K562 (cell line): ENCODE data around the gene PDGFA. TPM values are rescaled to one million over a fixed set of nuclear protein-coding genes. Genes with fewer than 3 reads are reported as not detected.

Source experiments
- BCL6 ChIP-seq: fragments of 250-450 bp; sonication (Bioruptor Pico); IDR thresholded peaks from 2 replicates; pipeline ENCODE4 v1.4.0; 2020
- BRF1 ChIP-seq: IDR thresholded peaks from 3 replicates; pipeline ENCODE4 v1.6.1; 2011; ENCODE audit warnings: borderline replicate concordance, mild to moderate bottlenecking; ENCODE audit not compliant: insufficient read length; ENCODE audit errors: extremely low read depth
- CBX1 ChIP-seq: sonication (generic); IDR thresholded peaks from 2 replicates; pipeline ENCODE4 v1.6.1; 2016; ENCODE audit warnings: antibody characterized with exemption, low read depth, mild to moderate bottlenecking
- FOXK1 ChIP-seq: sonication (generic); formaldehyde crosslinking; IDR thresholded peaks from 2 replicates; pipeline ENCODE4 v1.8.0; 2022; ENCODE audit warnings: missing genetic modification reagents, mild to moderate bottlenecking, borderline replicate concordance
- HDAC1 ChIP-seq, 2 experiments: fragments of 450-650 bp; IDR thresholded peaks; 2 replicates each; pipeline ENCODE4 v1.6.1; 2016 to 2017; ENCODE audit warnings: inconsistent platforms in 1 of 2, mild to moderate bottlenecking in 1 of 2, moderate library complexity in 1 of 2
- HINFP ChIP-seq: fragments of 450-650 bp; conservative IDR thresholded peaks from 2 replicates; pipeline ENCODE4 v1.6.1; 2016; ENCODE audit warnings: missing genetic modification characterization, low read depth, mild to moderate bottlenecking, control low read depth, missing compliant biosample characterization
- NONO ChIP-seq, 2 experiments: fragments of 200-400 bp in 1 of 2; fragments of 450-650 bp in 1 of 2; formaldehyde crosslinking in 1 of 2; IDR thresholded peaks; 2 replicates each; pipeline ENCODE4 v1.6.1; 2017; ENCODE audit warnings: low read depth in 2 of 2, mild to moderate bottlenecking in 2 of 2, moderate library complexity in 2 of 2, low read length in 1 of 2
- PCBP2 ChIP-seq: fragments of 200-400 bp; formaldehyde crosslinking; IDR thresholded peaks from 2 replicates; pipeline ENCODE4 v1.6.1; 2018; ENCODE audit warnings: low read length, low read depth, mild to moderate bottlenecking, moderate library complexity; ENCODE audit not compliant: poor library complexity, severe bottlenecking
- PHB ChIP-seq: fragments of 250-450 bp; sonication (Bioruptor Pico); IDR thresholded peaks from 2 replicates; pipeline ENCODE4 v1.5.0; 2021
- RAD21 ChIP-seq, 2 experiments: fragments of 250-450 bp in 1 of 2; fragments of 450-650 bp in 1 of 2; sonication (Bioruptor Pico) in 1 of 2; formaldehyde crosslinking in 1 of 2; IDR thresholded peaks in 1 of 2; conservative IDR thresholded peaks in 1 of 2; 2 replicates each; pipeline versions ENCODE4 v1.4.0 to v1.8.0; 2020 to 2022; ENCODE audit warnings: mild to moderate bottlenecking in 2 of 2, moderate library complexity in 1 of 2
- RHOXF2B ChIP-seq: fragments of 250-450 bp; sonication (Bioruptor Pico); conservative IDR thresholded peaks from 2 replicates; pipeline ENCODE4 v1.5.1; 2021
- SIRT6 ChIP-seq: IDR thresholded peaks from one replicate; pipeline ENCODE4 v1.6.1; 2012; ENCODE audit warnings: low read depth, mild to moderate bottlenecking, control low read depth, inconsistent platforms, low read length, moderate library complexity
- SMARCE1 ChIP-seq: fragments of 450-650 bp; IDR thresholded peaks from 2 replicates; pipeline ENCODE4 v1.7.1; 2016; ENCODE audit warnings: mild to moderate bottlenecking
- VEZF1 ChIP-seq: fragments of 200-800 bp; sonication (Bioruptor generic); IDR thresholded peaks from 2 replicates; pipeline ENCODE4 v1.6.1; 2017; ENCODE audit warnings: missing genetic modification characterization, missing compliant biosample characterization
- ZNF3 ChIP-seq: fragments of 250-450 bp; sonication (Bioruptor Pico); IDR thresholded peaks from 2 replicates; pipeline ENCODE4 v1.5.0; 2021; ENCODE audit warnings: mild to moderate bottlenecking, moderate library complexity
- ZNF511 ChIP-seq: sonication (generic); formaldehyde crosslinking; IDR thresholded peaks from 2 replicates; pipeline ENCODE4 v1.8.0; 2022; ENCODE audit warnings: mild to moderate bottlenecking, missing genetic modification reagents
- ZNF696 ChIP-seq: fragments of 250-450 bp; sonication (Bioruptor Pico); conservative IDR thresholded peaks from 2 replicates; pipeline ENCODE4 v1.4.0; 2020; ENCODE audit warnings: mild to moderate bottlenecking, moderate library complexity
- polyA plus RNA-seq, 8 experiments: library from polyadenylated mRNA; depleted of rRNA in 4 of 8; stranded (reverse) in 5 of 8; unstranded in 3 of 8; fragments of >200 nt; fragmentation: Nextera tagmentation in 2 of 8; fragmentation: Illumina TruSeq in 1 of 8; extraction: Ambion mirVana in 2 of 8; extraction: Trizol in 1 of 8; gene quantifications; 2 replicates each; pipeline versions ENCODE4 v1.2.1 to v1.2.3, GENCODE V29; 2011 to 2014; ENCODE audit warnings: inconsistent platforms in 1 of 8, missing spikeins in 1 of 8
- total RNA-seq, 7 experiments: library from RNA; depleted of rRNA in 6 of 7; stranded (reverse); fragments of >200 nt in 6 of 7; fragmentation: Illumina TruSeq in 2 of 7; extraction: Trizol in 2 of 7; gene quantifications; 2 replicates each; pipeline versions ENCODE4 v1.2.1 to v1.2.3, GENCODE V29; 2011 to 2021; ENCODE audit warnings: low replicate concordance in 1 of 7
- TF ChIP-seq, protein P1 (sequence below): sonication (generic); formaldehyde crosslinking; IDR thresholded peaks from 2 replicates; pipeline ENCODE4 v1.8.0; 2023; ENCODE audit warnings: missing genetic modification reagents, mild to moderate bottlenecking, borderline replicate concordance

PDGFA gene
- total and polyA plus RNA-seq, 9 of the 15 experiments (the other 6 are each of a cell fraction or from before 2014, with no cell fraction given) = 2.5 to 10.2 (median 4.6) TPM

- peak; percentile 90 for TF ChIP-seq VEZF1 (CRISPR knock-in tag)
- no peak for TF ChIP-seq BCL6 (CRISPR knock-in tag)
- TF ChIP-seq PHB (CRISPR knock-in tag) = no peak
- TF ChIP-seq, protein P1, sequence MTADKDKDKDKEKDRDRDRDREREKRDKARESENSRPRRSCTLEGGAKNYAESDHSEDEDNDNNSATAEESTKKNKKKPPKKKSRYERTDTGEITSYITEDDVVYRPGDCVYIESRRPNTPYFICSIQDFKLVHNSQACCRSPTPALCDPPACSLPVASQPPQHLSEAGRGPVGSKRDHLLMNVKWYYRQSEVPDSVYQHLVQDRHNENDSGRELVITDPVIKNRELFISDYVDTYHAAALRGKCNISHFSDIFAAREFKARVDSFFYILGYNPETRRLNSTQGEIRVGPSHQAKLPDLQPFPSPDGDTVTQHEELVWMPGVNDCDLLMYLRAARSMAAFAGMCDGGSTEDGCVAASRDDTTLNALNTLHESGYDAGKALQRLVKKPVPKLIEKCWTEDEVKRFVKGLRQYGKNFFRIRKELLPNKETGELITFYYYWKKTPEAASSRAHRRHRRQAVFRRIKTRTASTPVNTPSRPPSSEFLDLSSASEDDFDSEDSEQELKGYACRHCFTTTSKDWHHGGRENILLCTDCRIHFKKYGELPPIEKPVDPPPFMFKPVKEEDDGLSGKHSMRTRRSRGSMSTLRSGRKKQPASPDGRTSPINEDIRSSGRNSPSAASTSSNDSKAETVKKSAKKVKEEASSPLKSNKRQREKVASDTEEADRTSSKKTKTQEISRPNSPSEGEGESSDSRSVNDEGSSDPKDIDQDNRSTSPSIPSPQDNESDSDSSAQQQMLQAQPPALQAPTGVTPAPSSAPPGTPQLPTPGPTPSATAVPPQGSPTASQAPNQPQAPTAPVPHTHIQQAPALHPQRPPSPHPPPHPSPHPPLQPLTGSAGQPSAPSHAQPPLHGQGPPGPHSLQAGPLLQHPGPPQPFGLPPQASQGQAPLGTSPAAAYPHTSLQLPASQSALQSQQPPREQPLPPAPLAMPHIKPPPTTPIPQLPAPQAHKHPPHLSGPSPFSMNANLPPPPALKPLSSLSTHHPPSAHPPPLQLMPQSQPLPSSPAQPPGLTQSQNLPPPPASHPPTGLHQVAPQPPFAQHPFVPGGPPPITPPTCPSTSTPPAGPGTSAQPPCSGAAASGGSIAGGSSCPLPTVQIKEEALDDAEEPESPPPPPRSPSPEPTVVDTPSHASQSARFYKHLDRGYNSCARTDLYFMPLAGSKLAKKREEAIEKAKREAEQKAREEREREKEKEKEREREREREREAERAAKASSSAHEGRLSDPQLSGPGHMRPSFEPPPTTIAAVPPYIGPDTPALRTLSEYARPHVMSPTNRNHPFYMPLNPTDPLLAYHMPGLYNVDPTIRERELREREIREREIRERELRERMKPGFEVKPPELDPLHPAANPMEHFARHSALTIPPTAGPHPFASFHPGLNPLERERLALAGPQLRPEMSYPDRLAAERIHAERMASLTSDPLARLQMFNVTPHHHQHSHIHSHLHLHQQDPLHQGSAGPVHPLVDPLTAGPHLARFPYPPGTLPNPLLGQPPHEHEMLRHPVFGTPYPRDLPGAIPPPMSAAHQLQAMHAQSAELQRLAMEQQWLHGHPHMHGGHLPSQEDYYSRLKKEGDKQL (CRISPR knock-in tag) = no peak
- no peak for TF ChIP-seq ZNF3 (CRISPR knock-in tag)
- TF ChIP-seq NONO (IDR thresholded peaks at IDR 0.05; ENCODE audit: low read depth in 2 of 2, low read length in 1 of 2) = no peak
- no peak for TF ChIP-seq SIRT6
- no peak for TF ChIP-seq FOXK1
- TF ChIP-seq ZNF511 = peak; percentile 61; the same call in 1 of the 2 replicates
- no peak for TF ChIP-seq PCBP2
- no peak for TF ChIP-seq BRF1
- no peak for TF ChIP-seq SMARCE1
- TF ChIP-seq HDAC1 (IDR thresholded peaks at IDR 0.05) = peak in 1 of 2 experiments; percentile 48; a peak in 2 of 4 replicates
- no peak for TF ChIP-seq RHOXF2B
- no peak for TF ChIP-seq ZNF696 (CRISPR knock-in tag)
- no peak for TF ChIP-seq HINFP (tag)
- peak in 1 of 2 experiments; percentile 24; a peak in 1 of 4 replicates for TF ChIP-seq RAD21 (CRISPR knock-in tag; conservative IDR thresholded peaks at IDR 0.05 in 1 of 2, IDR thresholded peaks at IDR 0.05 in 1 of 2)
- 0 out of 2 replicates have a peak, but pooled peaks have one; percentile 42 for TF ChIP-seq CBX1
These were observed 47.6 kb downstream of the PDGFA start (continued) for GRCh38 chr7:471866-472639.
